ENCODE results near the gene FBXO24. TPM values are rescaled to one million over a fixed set of nuclear protein-coding genes. Genes with fewer than 3 reads are reported as not detected.

Gene FBXO24
- total and polyA plus RNA-seq, 2 of the 8 experiments (the other 6 are each of a cell fraction or from before 2014, with no cell fraction given), result 0.35 to 0.57 TPM

GRCh38 chr7:100565133-100565571 is 21.0 kb upstream of the FBXO24 start:
- ChIA-PET CTCF (ENCODE audit: partially characterized antibody) (interaction anchor here (0.6 to 12.7 kb wide), 26 partner anchors 9 to 164 kb away, joined by 3 to 341 read pairs (median 6); partner anchors contain the start of genes AGFG2, FBXO24, LRCH4 and MOSPD3), POLR2A (ENCODE audit: partially characterized antibody) (interaction anchor here (0.6 to 2.6 kb wide), 6 partner anchors 8 to 190 kb away, joined by 3 to 11 read pairs (median 4); partner anchors contain the start of genes FBXO24 and LRCH4)
- peaks cover 7% of the 10 kb centered on the region; the same call in 1 of the 2 replicates for H3K23me2 ChIP-seq (ENCODE audit: low read depth, low read length)
- no peaks in the 10 kb centered on the region for H3K79me2 ChIP-seq (ENCODE audit: control insufficient read depth in 1 of 2, insufficient read depth in 2 of 2, low read length in 2 of 2)
- H3K4me3 ChIP-seq (ENCODE audit: extremely low read depth in 1 of 4, insufficient read depth in 2 of 4, low read depth in 3 of 4, low read length in 4 of 4), result no peak overlapping the region
- H3K4me1 ChIP-seq (replicated peaks in 1 of 4; ENCODE audit: control insufficient read depth in 3 of 4, insufficient read depth in 4 of 4, low read length in 3 of 4), result peaks cover 0 to 23% (median 9%) of the 10 kb centered on the region in 4 experiments; a peak in 6 of 7 replicates
- FAIRE-seq (no peak), DNase-seq (ENCODE audit: low read depth in 1 of 2, low spot score in 2 of 2) (no peak)
- no peak overlapping the region for H3K56ac ChIP-seq (replicated peaks; ENCODE audit: insufficient read length, low read depth, low read length)
- H2BK120ac ChIP-seq (replicated peaks; ENCODE audit: low read depth, low read length), result no peak overlapping the region
- H3K9ac ChIP-seq (replicated peaks in 1 of 4; ENCODE audit: extremely low read depth in 1 of 4, low read depth in 3 of 4, low read length in 3 of 4), result no peak overlapping the region
- H3K14ac ChIP-seq (ENCODE audit: insufficient read length), result no peak overlapping the region
- no peak overlapping the region for H3K4me2 ChIP-seq (ENCODE audit: insufficient read depth in 1 of 2, low read depth in 2 of 2, low read length in 2 of 2)
- no peaks in the 10 kb centered on the region for H3K9me3 ChIP-seq (ENCODE audit: insufficient read depth in 2 of 2, low read depth in 1 of 2, low read length in 1 of 2)
- no peak overlapping the region for H4K5ac ChIP-seq (ENCODE audit: insufficient read length, low read depth, low read length)
- no peak overlapping the region for H2BK15ac ChIP-seq (ENCODE audit: low read length)
- H4K20me1 ChIP-seq (replicated peaks in 1 of 2; ENCODE audit: control insufficient read depth in 1 of 2, insufficient read depth in 2 of 2, low read length in 2 of 2), result peaks cover 0 to 3% of the 10 kb centered on the region in 2 experiments
- no peak overlapping the region for H2BK5ac ChIP-seq (ENCODE audit: low read depth, low read length)
- no peak overlapping the region for H3K23ac ChIP-seq (ENCODE audit: insufficient read length)
- H3K27ac ChIP-seq (ENCODE audit: low read depth, low read length), result no peak overlapping the region
- H3K18ac ChIP-seq (ENCODE audit: extremely low read depth, low read length), result no peak overlapping the region
- H3K36me3 ChIP-seq (ENCODE audit: control insufficient read depth in 2 of 4, insufficient read depth in 4 of 4, low read length in 3 of 4), result no peaks in the 10 kb centered on the region
- H2BK12ac ChIP-seq (ENCODE audit: low read depth, low read length), result 0 out of 2 replicates have a peak overlapping the region, but pooled peaks have one; percentile 60
- H4K91ac ChIP-seq (replicated peaks; ENCODE audit: insufficient read length, low read length), result no peak overlapping the region
- peak overlapping the region; percentile 30; the same call in 1 of the 2 replicates for H4K8ac ChIP-seq (ENCODE audit: extremely low read depth, insufficient read depth, low read length)
- no peak overlapping the region for H2BK20ac ChIP-seq (ENCODE audit: low read length)
- TF ChIP-seq HDAC6 (IDR thresholded peaks at IDR 0.05; ENCODE audit: low read depth, low read length) (no peak), KDM4A (IDR thresholded peaks at IDR 0.05; ENCODE audit: low read depth, low read length, severe bottlenecking) (no peak), TCF12 (IDR thresholded peaks at IDR 0.05; ENCODE audit: low read depth, low read length) (no peak), NANOG (IDR thresholded peaks at IDR 0.05; ENCODE audit: insufficient read depth, low read depth, low read length, poor library complexity, severe bottlenecking) (no peak)
- H3K79me1 ChIP-seq (ENCODE audit: low read depth, low read length), result peaks cover 2% of the 10 kb centered on the region; the same call in 1 of the 2 replicates
- H3K27me3 ChIP-seq (replicated peaks in 1 of 4; ENCODE audit: control insufficient read depth in 3 of 4, extremely low read depth in 1 of 4, insufficient read depth in 3 of 4, low read length in 3 of 4), result no peaks in the 10 kb centered on the region; a peak in 1 of 7 replicates
- 87% methylated on average over 11 of the region's 11 CpGs; no CpG with 5 or more reads in 1 of the 2 experiments for WGBS, 2 experiments (ENCODE audit: extremely low coverage in 1 of 2, insufficient coverage in 1 of 2, insufficient read length in 1 of 2, insufficient replicate concordance in 2 of 2, low coverage in 1 of 2, low lambda C conversion rate in 2 of 2, missing lambda C conversion rate in 1 of 2)
- no peak overlapping the region for H2AFZ ChIP-seq (ENCODE audit: low read length)
- no peak overlapping the region for H2AK5ac ChIP-seq (ENCODE audit: low read depth, low read length)
- H3K4ac ChIP-seq (replicated peaks; ENCODE audit: insufficient read length, low read depth, low read length), result no peak overlapping the region

Data from H1 (cell line).